GM18873 (cell line): ENCODE results near the gene NR1D2.

ENCODE experiments used
- ATAC-seq: cut with Tn5 transposase; IDR thresholded peaks from one replicate; pipeline ENCODE4 v1.9.1; 2021; ENCODE audit warnings: mild to moderate bottlenecking, moderate library complexity, moderate number of reproducible peaks; ENCODE audit not compliant: unreplicated experiment, low FRiP score

The NR1D2 gene

DNA sequence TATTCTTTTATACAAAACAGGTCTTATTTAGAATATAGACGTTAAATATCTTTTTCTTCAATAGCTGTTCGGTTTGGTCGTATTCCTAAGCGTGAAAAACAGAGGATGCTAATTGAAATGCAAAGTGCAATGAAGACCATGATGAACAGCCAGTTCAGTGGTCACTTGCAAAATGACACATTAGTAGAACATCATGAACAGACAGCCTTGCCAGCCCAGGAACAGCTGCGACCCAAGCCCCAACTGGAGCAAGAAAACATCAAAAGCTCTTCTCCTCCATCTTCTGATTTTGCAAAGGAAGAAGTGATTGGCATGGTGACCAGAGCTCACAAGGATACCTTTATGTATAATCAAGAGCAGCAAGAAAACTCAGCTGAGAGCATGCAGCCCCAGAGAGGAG, 16.8 kb downstream of the NR1D2 start:
- ATAC-seq = no peak

DNA sequence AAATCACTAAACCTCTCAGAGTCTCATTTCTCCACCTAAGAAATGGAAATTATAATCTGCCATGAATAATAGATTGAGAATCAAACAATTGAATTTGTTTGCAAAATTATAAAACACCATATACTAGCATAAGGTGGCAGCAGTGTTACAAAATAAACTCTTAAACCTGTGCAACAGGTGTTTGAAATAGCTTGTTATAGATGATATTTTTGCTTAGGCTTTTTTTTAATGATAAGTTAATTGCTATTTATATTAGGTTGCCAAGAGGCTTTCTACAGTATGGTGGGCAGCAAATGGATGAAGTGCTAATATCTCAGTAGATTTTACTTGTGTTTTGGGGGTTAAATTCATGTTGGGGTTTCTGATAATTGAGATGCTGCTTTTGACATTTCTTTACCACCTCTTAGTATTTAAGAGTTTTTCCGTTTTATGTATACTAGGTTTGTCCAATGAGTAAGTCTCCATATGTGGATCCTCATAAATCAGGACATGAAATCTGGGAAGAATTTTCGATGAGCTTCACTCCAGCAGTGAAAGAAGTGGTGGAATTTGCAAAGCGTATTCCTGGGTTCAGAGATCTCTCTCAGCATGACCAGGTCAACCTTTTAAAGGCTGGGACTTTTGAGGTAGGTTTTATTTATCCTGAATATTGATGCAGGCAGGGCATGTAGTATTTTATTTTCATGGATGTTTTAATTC, 19.6 kb downstream of the NR1D2 start:
- ATAC-seq = no peak

DNA sequence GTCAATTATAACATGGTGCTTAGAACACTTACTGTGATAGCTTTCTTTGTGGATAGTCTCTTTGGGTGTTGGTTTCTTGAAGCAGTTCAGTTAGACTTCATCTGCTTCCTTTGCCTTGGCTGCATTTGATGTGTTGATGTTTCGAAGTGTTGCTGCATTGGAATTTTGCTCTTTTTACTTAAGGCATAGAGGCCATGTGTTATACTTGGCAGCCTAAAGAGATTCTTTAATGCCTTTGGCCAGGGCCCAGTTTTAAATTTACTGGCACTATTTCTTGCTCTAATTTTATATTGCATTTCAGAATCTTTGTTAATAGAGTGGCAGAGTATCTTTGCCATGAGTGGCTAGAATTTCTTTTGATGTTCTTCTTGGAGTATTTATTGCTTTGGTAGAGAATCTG, 21.2 kb downstream of the NR1D2 start:
- no peak for ATAC-seq

DNA sequence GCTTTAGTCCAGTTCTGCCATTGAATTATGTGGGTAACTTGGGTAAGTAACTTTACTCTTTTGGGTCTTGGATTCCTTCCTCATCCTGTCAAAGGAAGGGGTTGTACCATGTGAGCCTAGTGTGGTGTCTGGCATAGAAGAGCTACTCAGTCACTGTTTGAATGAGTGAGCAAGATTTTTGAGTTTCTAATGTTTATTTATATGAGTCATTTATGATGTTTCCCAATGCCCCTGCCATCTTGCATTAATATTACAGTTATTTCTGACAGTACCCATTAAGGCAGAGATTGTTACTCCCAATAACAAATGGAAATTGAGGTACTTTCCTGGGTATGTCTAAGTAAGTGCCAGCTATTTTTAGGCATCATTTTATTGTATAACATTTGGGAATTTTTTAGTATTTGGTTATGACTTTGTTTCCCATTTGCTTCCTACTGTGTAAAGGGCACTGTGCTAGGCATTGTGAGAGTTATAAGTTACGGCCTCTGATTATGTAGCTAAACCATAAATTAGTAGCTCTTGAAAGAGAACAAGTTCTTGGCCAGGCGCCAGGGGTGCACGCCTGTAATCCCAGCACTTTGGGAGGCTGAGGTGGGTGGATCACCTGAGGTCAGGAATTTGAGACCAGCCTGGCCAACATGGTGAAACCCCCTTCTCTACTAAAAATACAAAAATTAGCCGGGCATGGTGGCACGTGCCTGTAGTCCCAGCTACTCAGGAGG, 23.5 kb downstream of the NR1D2 start:
- ATAC-seq = no peak

DNA sequence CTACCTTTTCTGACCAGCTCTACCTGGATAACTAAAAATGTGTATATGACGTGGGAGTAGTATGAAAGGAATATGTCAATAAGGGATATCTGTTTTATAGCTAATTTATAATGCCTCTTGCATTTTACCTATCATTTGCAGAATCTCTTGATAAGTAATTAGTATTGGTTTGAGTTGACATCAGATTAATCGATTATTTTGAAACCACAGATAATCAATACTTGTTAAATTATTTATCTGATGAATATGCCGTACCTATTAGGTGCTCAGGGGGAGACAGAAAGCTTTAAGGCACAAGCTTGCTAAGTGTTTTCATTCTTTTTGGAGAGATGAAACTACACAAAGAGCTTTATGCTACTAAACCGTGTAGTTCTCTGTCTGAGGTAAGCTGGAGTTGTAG, 24.3 kb downstream of the NR1D2 start:
- ATAC-seq = no peak

DNA sequence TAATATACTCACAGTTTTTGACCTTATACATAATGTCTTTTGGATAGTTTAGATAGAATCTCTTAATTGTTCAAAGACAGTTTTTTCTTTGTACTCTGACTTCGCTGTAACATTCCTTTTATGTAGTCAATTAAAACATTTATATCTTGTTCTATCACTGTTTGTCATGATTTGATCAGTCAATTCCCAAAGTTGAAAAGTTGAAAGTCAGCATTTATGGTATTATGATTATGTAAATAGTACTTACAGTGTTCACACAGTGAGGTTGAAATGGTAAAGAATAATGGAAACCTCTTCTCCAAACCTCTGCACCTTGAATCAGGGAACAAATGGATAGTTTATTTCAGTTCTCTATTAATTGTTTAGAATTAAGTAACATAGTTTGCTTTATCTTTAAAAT, 26.6 kb downstream of the NR1D2 start:
- no peak for ATAC-seq

DNA sequence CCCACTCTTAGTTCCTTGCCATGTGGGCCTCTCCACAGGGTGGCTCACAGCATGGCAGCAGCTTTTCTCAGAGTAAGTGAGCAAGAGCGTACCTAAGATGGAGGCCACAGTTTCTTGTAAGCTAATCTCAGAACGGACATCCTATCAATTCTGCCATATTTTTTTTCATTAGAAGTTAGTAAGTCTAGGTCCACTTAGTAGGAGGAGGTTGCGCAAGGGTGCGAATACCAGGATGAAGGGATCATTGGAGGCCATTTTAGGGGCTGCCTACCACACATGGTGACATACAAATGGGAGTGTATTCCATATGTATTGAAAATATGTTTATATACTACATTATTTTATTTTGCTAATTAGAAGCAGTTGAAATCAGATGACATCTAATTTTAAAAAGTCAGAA, 31.5 kb downstream of the NR1D2 start:
- ATAC-seq = no peak

DNA sequence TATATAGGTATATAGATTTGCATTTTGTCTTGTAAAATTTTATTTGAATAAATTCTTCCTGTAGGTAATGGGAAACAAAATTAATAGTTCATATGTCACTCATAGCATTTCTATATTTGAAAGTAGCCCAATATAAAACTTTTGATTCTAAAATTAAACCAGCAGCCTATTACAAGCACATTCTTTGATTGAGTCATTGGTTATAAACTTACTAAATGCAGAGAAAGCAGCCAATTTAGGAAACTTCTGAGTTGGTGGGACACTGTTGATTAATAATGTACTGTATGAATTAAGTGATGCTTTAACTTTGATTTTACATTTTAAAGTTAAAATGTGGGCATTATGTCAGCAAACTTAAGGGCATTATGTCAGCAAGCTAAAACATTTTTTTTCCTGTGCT, 34.5 kb downstream of the NR1D2 start:
- ATAC-seq = no peak

DNA sequence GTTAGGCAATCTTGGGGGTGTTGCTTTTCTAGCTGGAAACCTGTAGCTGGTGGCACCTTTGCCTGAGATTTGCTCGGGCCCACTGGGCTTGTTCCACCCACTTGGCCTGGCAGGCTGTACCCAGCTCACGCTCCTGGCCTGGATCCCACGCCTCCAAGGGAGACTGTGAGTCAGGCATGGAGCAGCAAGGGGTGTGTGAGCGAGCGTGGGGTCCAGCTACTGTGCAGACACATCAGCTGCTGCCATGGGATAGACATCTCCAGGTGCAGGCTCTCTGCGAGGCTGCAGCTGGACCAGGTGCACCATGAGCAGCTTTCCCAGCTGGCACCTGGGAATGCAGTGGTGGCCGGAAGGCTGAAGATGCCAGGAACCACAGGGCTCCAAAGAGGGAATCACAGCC, 36.0 kb downstream of the NR1D2 start:
- ATAC-seq = no peak

DNA sequence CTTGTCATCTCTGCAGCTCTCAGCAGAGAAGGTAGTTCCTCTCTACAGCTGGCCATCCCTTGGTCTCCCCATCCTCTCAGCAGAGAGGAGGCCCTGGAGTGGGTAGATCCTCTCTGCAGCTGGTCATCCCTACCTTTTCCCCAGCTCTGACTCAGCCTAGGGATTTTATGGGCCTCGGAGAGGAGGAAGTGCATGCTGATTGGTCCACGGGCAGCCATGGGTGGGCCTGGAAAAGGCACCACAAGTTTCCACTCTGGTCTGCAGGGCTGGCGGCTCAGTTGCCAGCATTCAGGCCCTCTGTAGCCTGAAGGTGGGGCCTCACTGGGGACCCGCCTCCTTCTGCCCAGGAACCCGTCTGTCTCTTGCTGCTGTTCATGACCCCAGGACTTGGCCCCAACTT, 36.9 kb downstream of the NR1D2 start:
- no peak for ATAC-seq

DNA sequence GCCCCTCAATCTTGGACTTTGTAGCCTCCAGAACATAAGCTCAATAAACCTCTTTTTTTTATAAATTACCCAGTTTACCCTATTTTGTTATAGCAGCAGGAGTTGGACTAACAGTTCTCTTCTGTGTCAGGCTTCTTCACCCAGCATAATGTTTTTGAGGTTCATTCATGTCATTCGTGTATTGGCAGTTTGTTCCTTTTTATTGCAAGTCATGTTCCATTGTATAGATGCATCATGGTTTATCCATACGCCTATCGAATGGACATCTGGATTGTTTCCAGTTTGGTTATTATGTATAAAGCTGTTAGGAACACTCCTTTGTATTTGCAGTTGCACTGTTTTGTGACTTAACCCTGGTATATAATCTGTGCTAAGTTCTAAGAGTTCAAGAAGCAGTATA, 39.8 kb downstream of the NR1D2 start:
- no peak for ATAC-seq

DNA sequence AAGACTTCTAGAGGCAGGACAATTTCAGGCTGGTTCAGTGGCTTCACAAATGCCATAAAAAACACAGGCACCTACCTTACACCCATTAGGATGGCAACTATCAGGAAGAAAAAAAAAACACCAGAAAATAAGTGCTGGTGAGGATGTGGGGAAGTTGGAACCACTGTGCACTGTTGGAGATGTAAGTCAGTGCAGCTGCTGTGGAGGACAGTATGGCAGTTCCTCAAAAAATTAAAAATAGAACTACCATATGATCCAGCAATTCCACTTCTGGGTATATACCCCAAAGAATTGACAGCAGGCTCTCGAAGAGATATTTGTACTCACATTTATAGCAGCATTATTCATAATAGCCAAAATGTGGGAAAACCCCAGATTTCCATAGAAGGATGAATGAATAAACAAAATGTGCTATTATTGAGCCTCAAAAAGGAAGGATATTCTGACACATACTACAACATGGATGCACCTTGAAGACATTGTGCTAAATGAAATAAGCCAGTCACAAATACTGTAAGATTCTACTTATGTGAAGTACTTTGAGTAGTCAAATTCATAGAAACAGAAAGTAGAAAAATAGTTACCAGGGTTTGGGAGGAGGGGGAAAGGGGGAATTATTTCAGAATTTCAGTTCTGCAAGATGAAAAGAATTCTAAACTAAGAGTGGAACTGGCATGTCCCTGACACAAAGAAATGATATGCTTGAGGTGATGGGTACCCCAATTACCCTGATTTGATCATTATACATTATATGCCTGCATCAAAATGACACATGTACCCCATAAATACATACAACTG, 40.9 kb downstream of the NR1D2 start:
- no peak for ATAC-seq

DNA sequence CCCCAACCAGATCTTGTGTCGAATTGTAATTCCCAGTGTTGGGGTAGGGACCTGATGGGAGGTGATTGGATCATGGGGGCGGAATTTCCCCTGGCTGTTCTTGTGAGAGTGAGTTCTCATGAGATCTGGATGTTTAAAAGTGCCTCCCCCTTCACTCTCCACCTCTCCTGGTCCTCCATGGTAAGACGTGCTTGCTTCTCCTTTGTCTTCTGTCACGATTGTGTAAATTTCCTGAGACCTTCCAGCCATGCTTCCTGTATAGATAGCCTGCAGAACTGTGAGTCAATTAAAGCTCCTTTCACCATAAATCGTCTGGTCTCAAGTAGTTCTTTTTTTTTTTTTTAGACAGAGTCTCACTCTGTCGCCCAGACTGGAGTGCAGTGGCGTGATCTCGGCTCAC, 42.3 kb downstream of the NR1D2 start:
- no peak for ATAC-seq

DNA sequence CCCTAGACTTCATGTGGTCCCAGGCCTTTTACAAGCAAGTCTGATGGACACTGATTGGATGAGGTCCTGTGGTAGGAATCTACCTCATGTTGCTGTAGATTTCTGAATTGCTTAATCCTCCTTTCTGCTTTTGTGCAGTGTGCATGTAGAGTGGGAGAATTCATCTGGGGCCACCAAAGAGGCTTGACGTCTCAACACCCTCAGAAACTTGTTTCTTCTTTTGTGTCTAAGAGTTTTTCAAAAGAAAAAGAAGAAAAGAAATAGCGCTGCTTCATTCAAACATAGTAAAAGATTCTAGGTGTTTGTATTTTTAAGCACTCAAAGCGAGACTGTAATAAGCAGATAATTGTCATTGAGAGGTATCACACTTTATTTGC, 46.2 kb downstream of the NR1D2 start:
- no peak for ATAC-seq

DNA sequence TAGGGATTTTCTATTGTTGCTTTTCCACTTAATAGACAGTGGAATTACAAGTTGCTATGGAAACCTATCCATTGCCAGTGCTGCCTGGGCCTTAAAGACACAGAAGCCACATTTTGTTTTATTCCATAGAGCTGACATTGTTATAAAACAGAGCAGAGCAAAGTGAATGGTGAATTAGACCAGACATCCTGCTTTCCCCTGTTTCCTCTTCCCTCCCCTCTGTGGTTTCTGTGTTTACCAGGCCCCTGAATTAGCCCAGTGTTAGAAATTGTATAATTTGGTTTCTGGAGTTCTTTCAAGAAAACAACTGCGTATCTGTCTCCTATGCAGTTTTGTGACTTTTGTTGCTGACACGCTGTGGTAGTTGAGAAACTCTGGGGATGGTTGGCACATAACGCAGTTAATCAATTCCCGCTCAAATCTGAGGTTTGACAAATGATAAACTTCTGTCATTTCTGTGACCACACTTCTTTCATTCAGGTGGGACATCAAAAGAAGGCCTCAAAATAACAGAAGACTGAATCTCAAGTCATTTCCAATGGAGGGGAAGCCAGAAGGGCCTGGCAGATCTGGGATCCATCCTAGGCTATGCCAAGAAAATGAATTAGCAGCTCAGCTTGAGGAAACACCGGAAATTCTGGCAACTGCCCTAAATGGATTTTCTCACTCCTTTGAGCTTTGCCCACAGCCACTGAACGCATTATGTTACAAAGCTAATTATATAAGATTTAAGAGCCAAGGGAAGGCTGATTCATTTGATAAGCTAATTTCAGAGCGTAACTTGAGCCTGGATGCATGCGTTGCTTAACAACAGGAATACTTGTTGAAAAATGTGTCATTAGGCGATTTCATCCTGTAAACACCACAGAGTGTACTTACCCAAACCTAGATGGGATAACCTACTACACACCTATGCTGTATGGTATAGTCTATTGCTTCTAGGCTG, 46.9 kb downstream of the NR1D2 start:
- no peak for ATAC-seq

DNA sequence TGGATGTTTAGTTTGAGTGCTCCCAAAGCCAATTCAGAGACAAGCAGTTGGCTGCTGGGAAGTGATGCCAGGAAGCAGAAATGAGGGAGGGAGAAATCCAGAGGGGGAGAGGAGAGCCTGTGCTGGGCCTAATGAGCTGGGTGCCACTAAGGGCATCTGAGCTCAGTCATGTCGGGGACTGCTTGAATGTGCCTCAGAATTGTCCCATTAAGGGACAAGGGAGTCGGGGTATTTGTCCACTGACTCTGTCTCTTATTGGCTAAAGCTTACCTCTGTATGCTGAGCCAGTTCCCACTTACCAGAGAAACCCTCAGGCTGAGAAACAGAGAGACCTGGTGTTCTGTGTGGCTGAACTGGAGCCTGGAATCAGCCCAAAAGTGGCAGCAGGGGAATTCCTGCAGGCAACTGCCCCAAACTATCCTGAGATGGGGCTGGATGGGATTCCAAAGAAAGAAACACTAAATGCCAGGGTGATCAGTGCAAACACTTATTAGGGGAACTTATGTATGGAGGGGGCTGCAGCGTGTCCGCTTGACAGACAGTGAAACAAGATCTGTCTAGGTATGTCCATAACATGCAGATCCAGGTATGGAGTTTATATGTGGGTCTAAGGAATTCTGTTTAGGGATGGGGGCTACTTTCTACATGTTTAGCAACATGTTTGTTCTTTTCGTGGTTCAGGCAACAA, 48.6 kb downstream of the NR1D2 start:
- ATAC-seq = no peak

DNA sequence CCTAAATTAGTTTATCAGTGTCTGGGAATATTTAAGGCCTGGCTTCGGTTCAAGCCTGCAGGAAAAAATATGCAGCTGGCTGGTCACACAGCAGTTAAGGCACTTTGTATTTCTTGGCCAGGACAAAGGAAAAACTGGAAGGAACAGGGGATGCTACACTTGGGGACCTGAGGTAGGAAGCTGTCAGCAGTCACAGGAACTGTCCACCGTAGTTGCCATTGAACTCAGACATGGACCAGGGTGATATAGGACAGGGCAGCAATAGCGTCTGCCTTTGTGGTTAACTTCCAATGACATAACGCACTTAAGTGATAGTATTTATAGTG, 49.1 kb downstream of the NR1D2 start:
- ATAC-seq = no peak

DNA sequence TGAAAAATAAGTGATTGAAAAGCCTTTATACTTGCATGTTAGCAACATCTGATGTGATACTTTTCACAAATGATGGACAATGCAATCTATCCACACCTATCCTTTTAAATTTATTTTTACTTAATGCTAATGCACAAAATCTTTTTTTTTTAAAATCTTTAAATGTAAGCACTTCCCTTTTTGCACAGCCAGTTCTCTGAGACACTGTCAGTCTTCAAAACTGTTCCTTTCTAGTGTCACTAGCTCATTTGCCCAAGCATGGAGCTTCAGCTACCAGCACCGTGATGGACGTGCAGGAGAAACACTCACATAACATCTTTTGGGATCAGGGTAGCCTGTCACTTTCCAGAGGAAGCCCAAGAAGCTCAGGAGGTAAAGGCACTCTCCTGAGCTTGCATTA, 50.1 kb downstream of the NR1D2 start:
- no peak for ATAC-seq

DNA sequence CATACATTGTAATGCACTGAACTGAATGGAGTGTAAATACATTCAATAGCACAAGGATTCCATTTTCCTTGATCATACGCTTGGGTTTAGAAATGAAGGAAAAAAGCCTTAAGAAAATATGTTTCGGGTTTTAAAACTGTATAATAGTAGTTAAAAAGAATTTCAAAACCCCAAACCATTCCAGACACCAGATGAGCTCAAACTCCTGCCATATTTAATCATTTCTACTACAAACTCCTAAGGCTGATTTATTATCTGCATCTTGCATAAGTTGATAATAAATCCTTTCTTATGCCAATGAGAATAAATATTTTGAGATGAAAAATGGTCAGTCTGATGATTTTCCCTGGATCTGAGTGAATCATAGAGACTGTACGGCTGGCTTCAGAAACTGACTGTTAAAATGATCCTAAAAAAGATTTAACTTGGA, 51.0 kb downstream of the NR1D2 start:
- ATAC-seq = no peak

DNA sequence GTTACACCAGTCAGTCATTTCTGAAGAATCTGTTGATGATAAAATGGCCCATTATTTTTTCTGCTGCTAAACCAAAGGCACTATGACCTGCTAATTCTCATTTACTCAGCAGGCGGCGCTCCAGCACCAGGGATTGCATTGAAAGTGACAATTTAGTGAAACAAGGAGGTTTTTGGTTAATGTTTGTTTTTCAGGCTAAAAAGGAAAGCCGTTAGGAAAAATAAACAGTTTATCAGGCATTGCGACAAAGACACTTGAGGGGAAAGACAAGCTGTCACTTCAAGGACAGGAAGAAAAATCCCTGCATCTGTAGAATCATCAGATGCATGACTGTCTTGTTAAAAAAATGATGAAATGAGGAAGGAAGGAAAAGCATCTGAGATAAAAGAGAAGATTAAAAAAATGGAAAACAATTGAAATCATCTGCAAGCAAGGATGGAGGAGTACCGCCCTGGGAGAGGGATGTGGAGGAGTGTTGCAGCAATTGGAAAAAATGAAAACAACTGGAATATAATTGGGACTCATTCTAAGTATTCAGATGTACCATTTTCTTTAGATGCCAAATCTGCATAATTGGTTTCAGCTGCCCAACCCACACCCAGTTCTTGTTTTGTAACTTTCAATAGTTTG, 54.0 kb downstream of the NR1D2 start:
- no peak for ATAC-seq
